Spleen (tissue), 11 donors: ENCODE results near the gene DNAI2. TPM values are rescaled to one million over a fixed set of nuclear protein-coding genes. Genes with fewer than 3 reads are reported as not detected.
A peak's percentile ranks its signal among the peaks of the same experiment; 100 is the strongest.

ENCODE experiments used
- DNase-seq: peaks from one replicate; pipeline ENCODE4 v3.0.0-alpha.2; 2020
- H3K27ac ChIP-seq, 8 donors: fragments of 200-600 bp; sonication (generic) in 7 of 8; 1 replicate in 4 of 8; 2 replicates in 4 of 8; pipeline versions ENCODE4 v1.5.0 to v1.8.0; 2016 to 2021; ENCODE audit warnings: inconsistent platforms in 4 of 8, mild to moderate bottlenecking in 4 of 8, moderate library complexity in 1 of 8
- H3K27me3 ChIP-seq, 7 donors: fragments of 200-600 bp; sonication (generic) in 6 of 7; replicated peaks in 1 of 7; 1 replicate in 4 of 7; 2 replicates in 3 of 7; pipeline versions ENCODE4 v1.5.0 to v1.8.0; 2016 to 2021; ENCODE audit warnings: inconsistent platforms in 3 of 7, mild to moderate bottlenecking in 1 of 7
- H3K36me3 ChIP-seq, 6 donors: fragments of 200-600 bp; sonication (generic) in 5 of 6; 1 replicate in 4 of 6; 2 replicates in 2 of 6; pipeline versions ENCODE4 v1.5.0 to v1.8.0; 2016 to 2021; ENCODE audit warnings: inconsistent platforms in 2 of 6
- H3K4me1 ChIP-seq, 6 donors: fragments of 200-600 bp; sonication (generic) in 5 of 6; 1 replicate in 3 of 6; 2 replicates in 3 of 6; pipeline versions ENCODE4 v1.5.0 to v1.8.0; 2016 to 2021; ENCODE audit warnings: inconsistent platforms in 3 of 6
- H3K4me3 ChIP-seq, 8 donors: fragments of 200-600 bp; sonication (generic) in 7 of 8; 1 replicate in 4 of 8; 2 replicates in 4 of 8; pipeline versions ENCODE4 v1.5.0 to v1.8.0; 2016 to 2021; ENCODE audit warnings: inconsistent platforms in 4 of 8, mild to moderate bottlenecking in 4 of 8, moderate library complexity in 2 of 8
- H3K9me3 ChIP-seq, 8 donors: fragments of 200-600 bp; sonication (generic) in 7 of 8; 1 replicate in 4 of 8; 2 replicates in 4 of 8; pipeline versions ENCODE4 v1.5.0 to v1.8.0; 2016 to 2021; ENCODE audit warnings: inconsistent platforms in 4 of 8
- CTCF ChIP-seq, 11 experiments: fragments of 200-600 bp in 7 of 11; fragments of 450-650 bp in 4 of 11; sonication (generic) in 4 of 11; IDR thresholded peaks in 8 of 11; conservative IDR thresholded peaks in 3 of 11; 1 replicate in 7 of 11; 2 replicates in 4 of 11; pipeline versions ENCODE4 v1.4.0 to v1.8.0; 2016 to 2021; ENCODE audit warnings: antibody characterized with exemption in 11 of 11, inconsistent platforms in 4 of 11, mild to moderate bottlenecking in 1 of 11
- POLR2A ChIP-seq, 3 donors: fragments of 450-650 bp; IDR thresholded peaks; one replicate each; pipeline ENCODE4 v1.5.1; 2017; ENCODE audit warnings: antibody characterized with exemption in 3 of 3, mild to moderate bottlenecking in 1 of 3
- POLR2AphosphoS5 ChIP-seq, 3 donors: sonication (generic); formaldehyde crosslinking; IDR thresholded peaks; one replicate each; pipeline ENCODE4 v1.5.1; 2017; ENCODE audit warnings: antibody characterized with exemption in 3 of 3
- WGBS, 5 donors: extraction: QIAGEN DNeasy Blood & Tissue Kit in 3 of 5; methylation state at CpG; one replicate each; pipeline versions ENCODE4 v1.1.5 to v1.1.7; 2013 to 2018; 5-methylcytosine and 5-hydroxymethylcytosine counted together
- intact Hi-C: fragments of 100-400 bp; cut with DNase I; formaldehyde crosslinking; loops from one replicate; pipeline ENCODE4 v1.15.0; 2023; ENCODE audit warnings: low total_unique reads
- polyA plus RNA-seq, 3 donors: library from polyadenylated mRNA; stranded (reverse); fragments of 200-250 nt; gene quantifications; one replicate each; pipeline ENCODE4 v1.2.1, GENCODE V29; 2013
- total RNA-seq, 7 donors: library from RNA; depleted of rRNA in 3 of 7; stranded (reverse); fragments of >200 nt in 3 of 7; fragmentation: NEBNext Ultra II Directional in 4 of 7; extraction: Animal tissue kit (Norgen Biotek cat#: 25700) in 4 of 7; gene quantifications; one replicate each; pipeline versions ENCODE4 v1.1.0 to v1.2.1, GENCODE V29; 2016 to 2021
- donor health status: healthy with polysubstance abuse.
- donor health status: DM: no; HTN: no; CAD: no; lungs with moderate emphysema.
- donor health status: DM: no; HTN: no; CAD: no.
- donor health status: Bipolar disorder and iron deficiency.
- donor health status: healthy.
- donor health status: DM: no; HTN: no; CAD: no.
- donor health status: DM: yes; HTN: yes; CAD: no.

The DNAI2 gene
- total and polyA plus RNA-seq, 10 donors = 0.23 to 0.72 (median 0.35) TPM; not detected in 5

- Histone ChIP-seq H3K4me3 (no peak overlapping the region), H3K27ac (no peak overlapping the region), H3K4me1 (peaks cover 0 to 32% (median 14%) of the 10 kb centered on the region in 6 donors), H3K9me3 (no peaks in the 10 kb centered on the region), H3K27me3 (no peaks in the 10 kb centered on the region), H3K36me3 (peaks cover 0 to 47% (median 0%) of the 10 kb centered on the region in 6 donors)
- DNase-seq = no peak
- intact Hi-C loops = no loop called here
- TF ChIP-seq CTCF (IDR thresholded peaks at IDR 0.05 in 8 of 11, conservative IDR thresholded peaks at IDR 0.05 in 3 of 11) = no peak
- TF ChIP-seq POLR2A (IDR thresholded peaks at IDR 0.05) = no peak
- no peak for TF ChIP-seq POLR2AphosphoS5 (IDR thresholded peaks at IDR 0.05)
- 63 to 80% (median 67%) methylated on average over 11 of the region's 11 CpGs for WGBS, 5 donors
These were observed 33.3 kb upstream of the DNAI2 start for GRCh38 chr17:74240618-74241205.

GRCh38 chr17:74241431-74241830 lies 32.6 kb upstream of the DNAI2 start:
- no peak for TF ChIP-seq CTCF (IDR thresholded peaks at IDR 0.05 in 8 of 11, conservative IDR thresholded peaks at IDR 0.05 in 3 of 11)
- TF ChIP-seq POLR2A (IDR thresholded peaks at IDR 0.05) = no peak
- peak in 1 of 3 donors; percentile 40 for TF ChIP-seq POLR2AphosphoS5 (IDR thresholded peaks at IDR 0.05)
- intact Hi-C loops = no loop called here
- H3K4me1 ChIP-seq = peaks cover 0 to 25% (median 13%) of the 10 kb centered on the region in 6 donors
- DNase-seq = no peak
- peaks cover 0 to 47% (median 0%) of the 10 kb centered on the region in 6 donors for H3K36me3 ChIP-seq
- no peak overlapping the region for H3K4me3 ChIP-seq
- WGBS, 5 donors = 46 to 70% (median 60%) methylated on average over 10 of the region's 10 CpGs
- no peaks in the 10 kb centered on the region for H3K9me3 ChIP-seq
- peak overlapping the region in 1 of 8 donors; percentile 17 for H3K27ac ChIP-seq
- H3K27me3 ChIP-seq = no peaks in the 10 kb centered on the region

- WGBS, 5 donors = 66 to 83% (median 70%) methylated on average over 2 of the region's 2 CpGs
- no peak overlapping the region for H3K27ac ChIP-seq
- H3K9me3 ChIP-seq = no peaks in the 10 kb centered on the region
- peaks cover 0 to 23% (median 13%) of the 10 kb centered on the region in 6 donors for H3K4me1 ChIP-seq
- H3K27me3 ChIP-seq = no peaks in the 10 kb centered on the region
- no peak for TF ChIP-seq POLR2A (IDR thresholded peaks at IDR 0.05)
- no peak for TF ChIP-seq CTCF (IDR thresholded peaks at IDR 0.05 in 8 of 11, conservative IDR thresholded peaks at IDR 0.05 in 3 of 11)
- no peak for TF ChIP-seq POLR2AphosphoS5 (IDR thresholded peaks at IDR 0.05)
- no peak for DNase-seq
- no peak overlapping the region for H3K4me3 ChIP-seq
- intact Hi-C loops = no loop called here
- H3K36me3 ChIP-seq = peaks cover 0 to 47% (median 0%) of the 10 kb centered on the region in 6 donors
These were observed 32.2 kb upstream of the DNAI2 start for GRCh38 chr17:74241847-74242246.

GRCh38 chr17:74243013-74243755 lies 30.9 kb upstream of the DNAI2 start:
- DNase-seq = no peak
- WGBS, 5 donors = 80 to 91% (median 88%) methylated on average over 8 to 13 of the region's 13 CpGs

More at GRCh38 chr17:74243013-74243755, 30.9 kb upstream of the DNAI2 start:
- Histone ChIP-seq H3K27ac (no peak overlapping the region), H3K4me3 (no peak overlapping the region), H3K4me1 (peaks cover 0 to 23% (median 13%) of the 10 kb centered on the region in 6 donors), H3K36me3 (peaks cover 0 to 42% (median 0%) of the 10 kb centered on the region in 6 donors), H3K27me3 (no peaks in the 10 kb centered on the region), H3K9me3 (no peaks in the 10 kb centered on the region)
- TF ChIP-seq POLR2AphosphoS5 (IDR thresholded peaks at IDR 0.05) (no peak), CTCF (IDR thresholded peaks at IDR 0.05 in 8 of 11, conservative IDR thresholded peaks at IDR 0.05 in 3 of 11) (no peak), POLR2A (IDR thresholded peaks at IDR 0.05) (no peak)
- intact Hi-C loops = no loop called here
